Subcutaneous abdominal adipose tissue (tissue), 5 donors: ENCODE measurements around the gene AAMP.

Experiments used
- H3K27ac ChIP-seq: one replicate; pipeline ENCODE4 v1.7.0; 2013; ENCODE audit warnings: low read depth, mild to moderate bottlenecking, inconsistent platforms, low read length, moderate library complexity
- H3K27me3 ChIP-seq, 5 donors: one replicate each; pipeline ENCODE4 v1.7.0; 2013; ENCODE audit warnings: low read length in 5 of 5, inconsistent platforms in 1 of 5; ENCODE audit not compliant: control insufficient read depth in 5 of 5, insufficient read depth in 4 of 5
- H3K36me3 ChIP-seq, 5 donors: one replicate each; pipeline ENCODE4 v1.7.0; 2013; ENCODE audit warnings: low read length in 5 of 5; ENCODE audit not compliant: control insufficient read depth in 5 of 5, insufficient read depth in 5 of 5
- H3K4me1 ChIP-seq, 5 donors: one replicate each; pipeline ENCODE4 v1.7.0; 2013; ENCODE audit warnings: low read length in 5 of 5, mild to moderate bottlenecking in 3 of 5, moderate library complexity in 1 of 5; ENCODE audit not compliant: control insufficient read depth in 5 of 5, insufficient read depth in 5 of 5
- H3K4me3 ChIP-seq, 5 donors: one replicate each; pipeline ENCODE4 v1.7.0; 2013; ENCODE audit warnings: low read length in 5 of 5, low read depth in 1 of 5
- H3K9ac ChIP-seq, 5 donors: one replicate each; pipeline ENCODE4 v1.7.0; 2013; ENCODE audit warnings: low read length in 5 of 5, mild to moderate bottlenecking in 4 of 5, moderate library complexity in 3 of 5
- H3K9me3 ChIP-seq, 5 donors: one replicate each; pipeline ENCODE4 v1.7.0; 2013; ENCODE audit warnings: low read length in 5 of 5; ENCODE audit not compliant: control insufficient read depth in 5 of 5
- donor health status: healthy.
- donor health status: healthy.
- donor health status: healthy.
- donor health status: healthy.
- donor health status: healthy.

Gene AAMP

GRCh38 chr2:218218268-218219185 is 51.4 kb downstream of the AAMP start:
- peak overlapping the region; percentile 96 for H3K27ac ChIP-seq
- peak overlapping the region; percentile 89 to 92 (median 91) for H3K9ac ChIP-seq
- peaks cover 0 to 6% (median 0%) of the 10 kb centered on the region in 5 donors for H3K36me3 ChIP-seq
- H3K9me3 ChIP-seq, result no peaks in the 10 kb centered on the region
- H3K4me1 ChIP-seq, result peaks cover 16 to 67% (median 59%) of the 10 kb centered on the region in 5 donors
- H3K27me3 ChIP-seq, result no peaks in the 10 kb centered on the region
- peak overlapping the region; percentile 81 to 95 (median 92) for H3K4me3 ChIP-seq

GRCh38 chr2:218217360-218218267 is 52.3 kb downstream of the AAMP start:
- peaks cover 16 to 57% (median 50%) of the 10 kb centered on the region in 5 donors for H3K4me1 ChIP-seq
- peak overlapping the region; percentile 81 to 95 (median 92) for H3K4me3 ChIP-seq
- H3K9ac ChIP-seq, result peak overlapping the region; percentile 89 to 92 (median 91)
- H3K9me3 ChIP-seq, result no peaks in the 10 kb centered on the region
- peak overlapping the region; percentile 96 for H3K27ac ChIP-seq
- H3K36me3 ChIP-seq, result peaks cover 0 to 6% (median 0%) of the 10 kb centered on the region in 5 donors
- no peaks in the 10 kb centered on the region for H3K27me3 ChIP-seq

- Histone ChIP-seq H3K4me3 (peak within 1 kb of the TSS; percentile 81 to 95 (median 92)), H3K9ac (peak within 1 kb of the TSS; percentile 89 to 92 (median 91)), H3K36me3 (peaks cover 0 to 6% (median 0%) of the 10 kb centered on the region in 5 donors), H3K9me3 (no peaks in the 10 kb centered on the region), H3K27ac (peak within 1 kb of the TSS; percentile 96), H3K4me1 (peaks cover 16 to 52% (median 47%) of the 10 kb centered on the region in 5 donors), H3K27me3 (no peaks in the 10 kb centered on the region)
Observed at GRCh38 chr2:218216674-218217359, 53.1 kb downstream of the AAMP start, which contains the start of gene ARPC2. Gene ARPC2, plus strand, starts transcription at chr2:218217189. Its CDS starts 282 bp downstream, at chr2:218217471.

GRCh38 chr2:218216336-218216673 is 53.6 kb downstream of the AAMP start:
- Histone ChIP-seq H3K36me3 (peaks cover 0 to 6% (median 0%) of the 10 kb centered on the region in 5 donors), H3K4me3 (peak overlapping the region; percentile 81 to 95 (median 91)), H3K9me3 (no peaks in the 10 kb centered on the region), H3K4me1 (peaks cover 16 to 49% (median 43%) of the 10 kb centered on the region in 5 donors), H3K9ac (peak overlapping the region; percentile 73 to 90 (median 86)), H3K27ac (peak overlapping the region; percentile 96), H3K27me3 (no peaks in the 10 kb centered on the region)
